ENCODE measurements around the gene HOXD12. TPM values are rescaled to one million over a fixed set of nuclear protein-coding genes. Genes with fewer than 3 reads are reported as not detected.

HOXD12 gene
- total RNA-seq, 1 experiment from 2014 or later = 0.42 TPM

GRCh38 chr2:176088937-176089842 is 10.4 kb upstream of the HOXD12 start:
- no peak for DNase-seq (ENCODE audit: low read depth, low spot score)
- in situ Hi-C loops (cut with HindIII; ENCODE audit: low pct_unique_long_range_greater_than_20kb, low sequenced_read_pairs) = no loop called here

GRCh38 chr2:176089843-176090395 is 9.7 kb upstream of the HOXD12 start:
- in situ Hi-C loops (cut with HindIII; ENCODE audit: low pct_unique_long_range_greater_than_20kb, low sequenced_read_pairs) = no loop called here
- no peak for DNase-seq (ENCODE audit: low read depth, low spot score)

- in situ Hi-C loops (cut with HindIII; ENCODE audit: low pct_unique_long_range_greater_than_20kb, low sequenced_read_pairs) = no loop called here
- DNase-seq (ENCODE audit: low read depth, low spot score) = no peak
Observed at GRCh38 chr2:176090862-176091261, 8.7 kb upstream of the HOXD12 start.

- in situ Hi-C loops (cut with HindIII; ENCODE audit: low pct_unique_long_range_greater_than_20kb, low sequenced_read_pairs) = no loop called here
Observed at GRCh38 chr2:176091329-176092258, 8.0 kb upstream of the HOXD12 start.

DNA sequence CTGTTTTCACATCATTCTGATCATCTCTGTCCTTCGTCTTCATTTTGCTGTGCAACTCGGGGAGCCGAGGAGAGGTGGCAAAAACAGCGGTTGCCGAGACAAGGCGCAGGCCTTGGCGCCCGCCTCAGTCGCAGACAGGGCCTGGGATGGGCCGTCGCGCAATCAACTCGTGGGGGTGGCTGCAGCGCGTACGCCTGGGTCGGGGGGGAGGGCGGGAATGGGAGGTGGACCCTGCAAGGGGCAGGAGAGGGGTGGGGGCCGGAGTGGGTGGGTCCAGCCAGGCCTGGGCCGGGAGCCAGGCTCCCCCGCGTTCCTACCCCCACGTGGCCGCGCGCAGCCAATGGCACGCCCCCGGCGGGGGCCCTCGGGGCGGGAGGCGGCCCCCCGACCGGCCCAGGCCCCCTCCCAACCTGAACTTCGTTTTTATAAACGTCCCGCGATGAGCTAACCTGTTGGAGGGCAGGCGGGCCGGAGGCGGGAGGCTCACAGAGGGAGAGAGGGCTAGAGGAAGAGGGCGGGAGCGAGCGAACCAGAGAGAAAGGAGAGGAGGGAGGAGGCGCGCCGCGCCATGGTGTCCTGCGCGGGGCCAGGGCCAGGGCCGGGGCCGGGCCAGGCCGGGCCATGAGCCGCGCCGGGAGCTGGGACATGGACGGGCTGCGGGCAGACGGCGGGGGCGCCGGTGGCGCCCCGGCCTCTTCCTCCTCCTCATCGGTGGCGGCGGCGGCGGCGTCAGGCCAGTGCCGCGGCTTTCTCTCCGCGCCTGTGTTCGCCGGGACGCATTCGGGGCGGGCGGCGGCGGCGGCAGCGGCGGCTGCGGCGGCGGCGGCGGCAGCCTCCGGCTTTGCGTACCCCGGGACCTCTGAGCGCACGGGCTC is 7.1 kb upstream of the HOXD12 start, which contains the start of gene HOXD13:
Gene HOXD13 (plus strand): TSS at position 452 of the 875 bp plus-strand sequence. CDS start 170 bp downstream, at position 622.
- DNase-seq (ENCODE audit: low read depth, low spot score) = peak; percentile 36
- in situ Hi-C loops (cut with HindIII; ENCODE audit: low pct_unique_long_range_greater_than_20kb, low sequenced_read_pairs) = no loop called here

More at GRCh38 chr2:176091329-176092258, 8.0 kb upstream of the HOXD12 start:
- no peak for DNase-seq (ENCODE audit: low read depth, low spot score)

- DNase-seq (ENCODE audit: low read depth, low spot score) = peak; percentile 57
- in situ Hi-C loops (cut with HindIII; ENCODE audit: low pct_unique_long_range_greater_than_20kb, low sequenced_read_pairs) = no loop called here
Observed at GRCh38 chr2:176093145-176093897, 6.3 kb upstream of the HOXD12 start.

- in situ Hi-C loops (cut with HindIII; ENCODE audit: low pct_unique_long_range_greater_than_20kb, low sequenced_read_pairs) = no loop called here
- DNase-seq (ENCODE audit: low read depth, low spot score) = no peak
Observed at GRCh38 chr2:176093898-176094249, 5.7 kb upstream of the HOXD12 start.

DNA sequence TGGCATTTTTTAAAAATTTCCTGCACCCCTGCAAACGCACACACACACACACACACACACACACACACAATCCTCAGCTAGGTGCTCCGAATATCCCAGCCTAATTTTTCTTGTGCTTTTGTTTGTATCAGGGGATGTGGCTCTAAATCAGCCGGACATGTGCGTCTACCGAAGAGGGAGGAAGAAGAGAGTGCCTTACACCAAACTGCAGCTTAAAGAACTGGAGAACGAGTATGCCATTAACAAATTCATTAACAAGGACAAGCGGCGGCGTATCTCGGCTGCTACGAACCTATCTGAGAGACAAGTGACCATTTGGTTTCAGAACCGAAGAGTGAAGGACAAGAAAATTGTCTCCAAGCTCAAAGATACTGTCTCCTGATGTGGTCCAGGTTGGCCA is 5.2 kb upstream of the HOXD12 start:
- in situ Hi-C loops (cut with HindIII; ENCODE audit: low pct_unique_long_range_greater_than_20kb, low sequenced_read_pairs) = no loop called here
- no peak for DNase-seq (ENCODE audit: low read depth, low spot score)

DNA sequence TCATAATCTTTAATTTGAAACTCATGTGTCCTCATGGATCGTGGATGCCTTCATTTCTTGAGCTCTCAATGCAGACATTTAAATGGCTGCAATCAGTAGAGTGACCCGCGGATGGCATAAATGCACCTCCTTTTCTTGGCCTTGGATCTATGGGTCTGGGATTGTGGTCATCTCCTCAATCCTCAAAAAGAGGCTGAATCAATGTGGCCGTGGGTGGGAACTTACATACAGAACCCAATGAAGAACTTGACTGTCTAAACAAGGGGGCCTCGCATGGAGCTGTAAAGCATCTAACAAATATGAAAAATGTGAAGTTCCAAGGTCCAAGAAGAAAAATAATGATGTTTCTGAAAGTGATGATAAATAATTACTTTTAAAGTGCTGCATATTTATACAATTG is 4.2 kb upstream of the HOXD12 start:
- no peak for DNase-seq (ENCODE audit: low read depth, low spot score)
- in situ Hi-C loops (cut with HindIII; ENCODE audit: low pct_unique_long_range_greater_than_20kb, low sequenced_read_pairs) = no loop called here

- in situ Hi-C loops (cut with HindIII; ENCODE audit: low pct_unique_long_range_greater_than_20kb, low sequenced_read_pairs) = no loop called here
- peak; percentile 57 for DNase-seq (ENCODE audit: low read depth, low spot score)
Observed at GRCh38 chr2:176096243-176096985, 3.2 kb upstream of the HOXD12 start.

GRCh38 chr2:176096986-176097819 is 2.4 kb upstream of the HOXD12 start:
- peak; percentile 88 for DNase-seq (ENCODE audit: low read depth, low spot score)
- in situ Hi-C loops (cut with HindIII; ENCODE audit: low pct_unique_long_range_greater_than_20kb, low sequenced_read_pairs) = no loop called here

DNA sequence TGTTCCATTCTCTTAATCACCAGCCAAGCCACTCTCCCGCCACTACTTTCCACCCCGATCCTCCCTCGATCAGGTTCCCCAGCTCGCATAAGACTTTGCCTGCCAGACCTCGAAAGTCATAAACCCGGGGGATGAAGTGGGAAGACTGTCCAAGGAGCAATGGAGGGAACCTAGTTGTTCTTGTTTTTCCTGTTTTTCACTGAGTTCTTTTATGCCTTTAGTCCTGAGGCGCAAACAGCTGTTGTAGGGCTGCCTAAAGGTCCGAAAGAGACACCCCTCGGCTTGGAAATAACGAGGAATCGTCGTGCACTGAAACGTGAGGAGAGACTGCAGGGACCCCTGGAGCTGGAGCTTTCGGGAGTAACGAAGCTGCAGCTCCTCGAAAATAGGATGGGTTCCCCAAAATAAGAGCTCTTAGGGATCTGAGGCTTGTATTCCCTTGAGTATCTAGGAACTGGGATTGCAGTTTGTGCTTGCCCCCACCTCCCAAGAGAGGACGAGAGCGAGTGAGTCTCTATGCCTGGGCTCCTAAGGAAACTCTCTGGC is 1.7 kb upstream of the HOXD12 start:
- DNase-seq (ENCODE audit: low read depth, low spot score) = no peak
- in situ Hi-C loops (cut with HindIII; ENCODE audit: low pct_unique_long_range_greater_than_20kb, low sequenced_read_pairs) = no loop called here

GRCh38 chr2:176098366-176099158 is 1.0 kb upstream of the HOXD12 start:
- no peak for DNase-seq (ENCODE audit: low read depth, low spot score)
- in situ Hi-C loops (cut with HindIII; ENCODE audit: low pct_unique_long_range_greater_than_20kb, low sequenced_read_pairs) = no loop called here

GRCh38 chr2:176099159-176099727 is 352 bp upstream of the HOXD12 start:
- in situ Hi-C loops (cut with HindIII; ENCODE audit: low pct_unique_long_range_greater_than_20kb, low sequenced_read_pairs) = no loop called here
- DNase-seq (ENCODE audit: low read depth, low spot score) = no peak
